ENCODE measurements around the gene ADGRF3.
"Not testable (repeated sequence)": the region's sequence is repeated elsewhere in the genome, so short reads cannot be mapped to it uniquely, and the experiment has no call there.

ADGRF3 gene

GRCh38 chr2:26314243-26314642 is 32.3 kb downstream of the ADGRF3 start:
- no peak overlapping the region for H3K27ac ChIP-seq
- TF ChIP-seq CTCF (IDR thresholded peaks at IDR 0.05) = no peak
- TF ChIP-seq ZFX (IDR thresholded peaks at IDR 0.05; ENCODE audit: borderline replicate concordance) = no peak

- TF ChIP-seq ZFX (IDR thresholded peaks at IDR 0.05; ENCODE audit: borderline replicate concordance) (no peak), CTCF (IDR thresholded peaks at IDR 0.05) (no peak)
- H3K27ac ChIP-seq = no peak overlapping the region
Observed at GRCh38 chr2:26313446-26313845, 33.1 kb downstream of the ADGRF3 start.

- no peak overlapping the region for H3K27ac ChIP-seq
- no peak for TF ChIP-seq CTCF (IDR thresholded peaks at IDR 0.05)
- TF ChIP-seq ZFX (IDR thresholded peaks at IDR 0.05; ENCODE audit: borderline replicate concordance) = no peak
Observed at GRCh38 chr2:26312471-26312870, 34.1 kb downstream of the ADGRF3 start.

GRCh38 chr2:26309921-26310320 is 36.7 kb downstream of the ADGRF3 start:
- no peak for TF ChIP-seq CTCF (IDR thresholded peaks at IDR 0.05)
- no peak for TF ChIP-seq ZFX (IDR thresholded peaks at IDR 0.05; ENCODE audit: borderline replicate concordance)

GRCh38 chr2:26305540-26305939 is 41.0 kb downstream of the ADGRF3 start:
- TF ChIP-seq ZFX (IDR thresholded peaks at IDR 0.05; ENCODE audit: borderline replicate concordance) = no peak
- TF ChIP-seq CTCF (IDR thresholded peaks at IDR 0.05) = no peak

More at GRCh38 chr2:26309921-26310320, 36.7 kb downstream of the ADGRF3 start:
- H3K27ac ChIP-seq = no peak overlapping the region

GRCh38 chr2:26305094-26305493 is 41.5 kb downstream of the ADGRF3 start:
- H3K27ac ChIP-seq = not testable (repeated sequence)

More at GRCh38 chr2:26305540-26305939, 41.0 kb downstream of the ADGRF3 start:
- H3K27ac ChIP-seq = no peak overlapping the region

GRCh38 chr2:26302846-26303245 is 43.7 kb downstream of the ADGRF3 start:
- H3K27ac ChIP-seq = no peak overlapping the region

More at GRCh38 chr2:26302846-26303245, 43.7 kb downstream of the ADGRF3 start:
- TF ChIP-seq CTCF (IDR thresholded peaks at IDR 0.05) = no peak
- TF ChIP-seq ZFX (IDR thresholded peaks at IDR 0.05; ENCODE audit: borderline replicate concordance) = no peak
